Stimulated activated effector memory CD8-positive, alpha-beta T cell treated with anti-CD3 and anti-CD28 coated beads, Interleukin-12 subunit alpha, Interleukin-12 subunit beta, amount 100 ng/mL, for 72 hours (primary cell): Measurements from ENCODE around the gene ACBD3.
A peak's percentile ranks its signal among the peaks of the same experiment; 100 is the strongest.

ENCODE experiments used
- ATAC-seq: fragments of 150-1000 bp; cut with Tn5 transposase; 2 replicates; pipeline ENCODE4 v1.10.0; 2021
- DNase-seq, 2 donors: peaks; one replicate each; pipeline ENCODE4 v3.0.0; 2021 to 2022; ENCODE audit warnings: low spot score in 2 of 2
- H3K27ac Mint-ChIP-seq: one replicate; pipeline ENCODE4 v1.8.0; 2022; ENCODE audit warnings: mild to moderate bottlenecking, mixed read lengths
- H3K36me3 Mint-ChIP-seq: one replicate; pipeline ENCODE4 v1.8.0; 2022; ENCODE audit warnings: mild to moderate bottlenecking, mixed read lengths
- H3K4me1 Mint-ChIP-seq: one replicate; pipeline ENCODE4 v1.8.0; 2022; ENCODE audit warnings: mixed read lengths
- H3K4me3 Mint-ChIP-seq: one replicate; pipeline ENCODE4 v1.8.0; 2022; ENCODE audit warnings: mild to moderate bottlenecking, mixed read lengths
- H3K9me3 Mint-ChIP-seq: one replicate; pipeline ENCODE4 v1.8.0; 2022; ENCODE audit warnings: mixed read lengths

The ACBD3 gene

DNA sequence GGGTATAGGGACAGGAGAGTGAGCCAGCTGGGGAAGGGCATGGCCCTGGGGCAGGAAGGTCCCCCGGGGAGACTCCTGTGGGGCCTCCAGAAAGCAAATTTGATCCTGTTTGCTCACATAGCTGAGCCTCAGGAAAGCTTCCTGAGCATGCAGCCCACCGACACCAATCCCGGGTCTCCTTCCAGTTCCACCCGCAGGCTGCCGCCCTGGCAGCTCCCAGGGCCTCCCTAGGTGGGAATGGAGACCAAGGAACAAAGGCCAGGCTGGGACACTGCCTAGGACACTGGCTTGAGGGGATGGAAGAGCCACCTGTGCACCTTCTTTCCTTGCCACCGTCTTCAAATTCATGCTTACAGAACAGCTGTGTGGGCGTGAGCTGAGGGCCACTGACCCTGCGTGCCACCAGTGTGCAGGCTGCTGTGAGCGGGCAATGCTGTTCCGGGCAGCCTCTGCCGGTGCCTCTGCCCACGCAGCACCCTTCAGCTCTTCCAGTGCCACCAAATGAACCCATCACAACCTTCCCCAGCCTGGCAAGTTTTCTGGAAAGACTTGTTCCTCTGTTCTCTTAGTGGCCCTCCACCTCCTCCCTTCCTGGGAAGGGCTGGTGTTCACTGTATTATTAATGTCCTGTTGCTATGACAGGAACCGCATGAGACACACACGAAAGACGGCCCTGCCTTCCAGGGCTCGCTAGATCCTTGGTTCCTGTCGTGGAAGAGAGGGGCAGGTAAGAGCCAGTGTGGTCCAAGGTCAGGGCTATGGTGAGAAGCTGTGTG lies 53.6 kb downstream of the ACBD3 start:
- no peak overlapping the region for H3K4me3 Mint-ChIP-seq
- DNase-seq: no peak
- H3K36me3 Mint-ChIP-seq: peaks cover 6% of the 10 kb centered on the region
- ATAC-seq: no peak
- H3K27ac Mint-ChIP-seq: peak overlapping the region; percentile 4
- H3K4me1 Mint-ChIP-seq: no peaks in the 10 kb centered on the region
- H3K9me3 Mint-ChIP-seq: no peaks in the 10 kb centered on the region

DNA sequence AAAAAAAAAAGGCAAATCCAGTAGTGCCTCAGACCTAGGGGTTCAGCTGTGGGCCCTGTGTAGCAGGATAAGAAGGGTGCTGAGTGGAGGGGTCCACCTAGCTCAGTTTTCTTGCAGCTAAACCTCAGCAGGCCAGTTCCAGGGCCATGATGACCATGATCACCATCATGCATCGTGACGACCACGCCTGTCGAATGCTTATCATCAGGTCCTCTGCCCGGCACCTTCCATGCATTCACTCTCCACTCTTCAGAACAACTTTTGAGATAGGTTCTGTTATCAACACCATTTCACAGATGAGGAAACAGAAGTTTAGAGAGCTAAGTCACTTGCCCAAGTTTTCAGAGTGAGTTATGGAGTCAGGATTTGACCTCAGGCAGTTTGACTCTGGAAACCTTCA lies 54.9 kb downstream of the ACBD3 start:
- no peaks in the 10 kb centered on the region for H3K9me3 Mint-ChIP-seq
- H3K4me3 Mint-ChIP-seq: no peak overlapping the region
- DNase-seq (no peak), ATAC-seq (no peak)
- no peak overlapping the region for H3K27ac Mint-ChIP-seq
- H3K36me3 Mint-ChIP-seq: peaks cover 6% of the 10 kb centered on the region
- H3K4me1 Mint-ChIP-seq: peaks cover 8% of the 10 kb centered on the region

DNA sequence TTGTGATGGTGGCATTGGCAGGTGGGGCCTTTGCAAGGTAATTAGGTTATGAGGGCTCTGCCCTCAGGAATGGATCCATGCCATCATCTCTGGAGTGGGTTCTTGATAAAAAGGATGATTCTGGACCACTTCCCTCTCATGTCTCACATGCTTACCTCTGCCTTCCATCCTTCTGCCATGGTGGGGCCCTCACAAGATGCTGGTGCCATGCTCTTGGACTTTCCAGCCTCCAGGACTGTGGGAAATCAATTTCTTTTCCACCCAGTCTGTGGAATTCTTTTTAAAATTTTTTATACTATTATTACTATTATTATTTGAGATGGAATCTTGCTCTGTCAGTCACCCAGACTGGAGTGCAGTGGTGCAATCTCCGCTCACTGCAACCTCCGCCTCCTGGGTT lies 57.3 kb downstream of the ACBD3 start:
- Mint-ChIP-seq H3K9me3 (no peaks in the 10 kb centered on the region), H3K4me1 (peaks cover 17% of the 10 kb centered on the region), H3K4me3 (no peak overlapping the region), H3K36me3 (no peaks in the 10 kb centered on the region), H3K27ac (no peak overlapping the region)
- no peak for ATAC-seq
- DNase-seq: no peak

DNA sequence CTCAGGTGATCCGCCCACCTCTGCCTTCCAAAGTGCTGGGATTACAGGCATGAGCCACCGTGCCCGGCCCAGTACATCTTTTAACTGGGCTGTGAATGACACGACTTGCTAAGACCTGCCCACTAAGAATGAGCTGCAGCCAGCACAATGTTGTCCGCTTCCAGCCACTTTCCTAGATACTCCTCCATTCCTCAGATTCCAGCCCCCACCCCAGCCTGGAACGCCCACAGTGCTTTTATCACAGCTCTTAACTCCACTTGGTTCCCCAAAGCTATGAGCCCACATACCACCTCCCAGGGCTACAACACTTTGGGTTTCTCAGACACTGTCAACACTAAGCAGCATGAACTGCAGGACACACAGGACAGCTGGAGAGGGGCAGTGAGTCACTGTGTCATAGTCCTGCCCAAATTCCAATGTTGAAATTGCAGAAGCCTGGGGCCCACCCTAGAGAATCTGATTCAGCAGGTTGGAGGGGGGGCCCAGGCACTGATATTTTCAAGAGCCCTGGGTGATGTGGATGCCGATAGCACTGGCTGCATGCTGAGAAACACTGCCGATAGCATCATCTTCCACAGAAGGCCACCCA lies 58.0 kb downstream of the ACBD3 start:
- H3K9me3 Mint-ChIP-seq: no peaks in the 10 kb centered on the region
- H3K4me1 Mint-ChIP-seq: peaks cover 24% of the 10 kb centered on the region
- ATAC-seq: no peak
- H3K4me3 Mint-ChIP-seq: no peak overlapping the region
- H3K27ac Mint-ChIP-seq: peak overlapping the region; percentile 46
- DNase-seq: no peak
- peaks cover 1% of the 10 kb centered on the region for H3K36me3 Mint-ChIP-seq

DNA sequence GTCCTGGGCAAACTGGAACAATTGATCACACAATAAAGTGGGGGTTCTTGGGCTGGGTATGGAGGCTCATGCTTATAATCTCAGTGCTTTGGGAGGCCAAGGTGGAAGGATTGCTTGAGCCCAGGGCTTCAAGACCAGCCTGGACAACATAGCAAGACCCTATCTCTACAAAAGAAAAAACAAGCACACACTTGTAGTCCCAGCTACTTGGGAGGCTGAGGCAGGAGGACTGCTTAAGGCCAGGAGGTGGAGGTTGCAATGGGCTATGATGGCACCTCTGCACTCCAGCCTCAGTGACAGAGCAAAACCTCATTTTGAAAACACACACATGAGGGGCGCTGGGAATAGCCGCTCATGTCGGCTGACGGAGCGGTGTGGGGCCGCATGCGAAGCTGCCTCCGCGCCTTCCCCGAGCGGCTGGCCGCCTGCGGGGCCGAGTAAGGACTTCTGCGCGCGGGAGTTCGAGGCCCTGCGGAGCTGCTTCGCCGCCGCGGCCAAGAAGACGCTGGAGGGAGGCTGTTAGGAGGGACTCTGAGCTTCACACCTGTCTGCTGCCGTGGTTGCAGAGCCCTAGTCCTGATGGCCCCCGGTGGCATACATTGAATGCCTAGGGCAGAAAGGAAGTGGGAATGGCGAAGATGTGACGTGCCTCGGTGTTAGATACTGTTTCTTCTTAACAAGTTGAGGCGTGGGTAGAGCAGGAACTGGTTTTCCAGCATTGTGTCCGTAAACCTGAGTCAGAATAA lies 59.5 kb downstream of the ACBD3 start:
- H3K27ac Mint-ChIP-seq: no peak overlapping the region
- peaks cover 9% of the 10 kb centered on the region for H3K36me3 Mint-ChIP-seq
- peaks cover 31% of the 10 kb centered on the region for H3K4me1 Mint-ChIP-seq
- H3K4me3 Mint-ChIP-seq: peak overlapping the region; percentile 20
- no peak for DNase-seq
- no peaks in the 10 kb centered on the region for H3K9me3 Mint-ChIP-seq
- no peak for ATAC-seq

DNA sequence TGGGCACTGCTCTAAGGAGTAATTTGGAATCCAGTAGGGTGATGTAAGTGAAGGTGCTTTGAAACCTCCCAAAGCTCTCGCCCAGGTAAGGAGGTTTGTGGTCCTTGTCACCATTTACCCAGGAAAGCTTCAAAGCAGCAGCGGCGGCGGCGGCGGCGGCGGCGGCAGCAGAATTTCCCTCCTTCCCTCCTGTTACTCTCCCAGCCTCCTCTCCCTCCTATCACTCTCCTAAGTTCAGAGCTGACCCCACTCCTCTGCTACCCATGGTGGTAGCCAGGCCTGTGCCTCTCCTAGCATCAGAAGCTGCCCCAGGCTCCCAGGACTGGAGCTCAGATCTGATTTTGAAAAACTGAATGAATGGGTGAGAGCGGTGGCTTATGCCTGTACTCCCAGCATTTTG lies 60.7 kb downstream of the ACBD3 start:
- H3K4me3 Mint-ChIP-seq: no peak overlapping the region
- no peak overlapping the region for H3K27ac Mint-ChIP-seq
- H3K4me1 Mint-ChIP-seq: peaks cover 31% of the 10 kb centered on the region

DNA sequence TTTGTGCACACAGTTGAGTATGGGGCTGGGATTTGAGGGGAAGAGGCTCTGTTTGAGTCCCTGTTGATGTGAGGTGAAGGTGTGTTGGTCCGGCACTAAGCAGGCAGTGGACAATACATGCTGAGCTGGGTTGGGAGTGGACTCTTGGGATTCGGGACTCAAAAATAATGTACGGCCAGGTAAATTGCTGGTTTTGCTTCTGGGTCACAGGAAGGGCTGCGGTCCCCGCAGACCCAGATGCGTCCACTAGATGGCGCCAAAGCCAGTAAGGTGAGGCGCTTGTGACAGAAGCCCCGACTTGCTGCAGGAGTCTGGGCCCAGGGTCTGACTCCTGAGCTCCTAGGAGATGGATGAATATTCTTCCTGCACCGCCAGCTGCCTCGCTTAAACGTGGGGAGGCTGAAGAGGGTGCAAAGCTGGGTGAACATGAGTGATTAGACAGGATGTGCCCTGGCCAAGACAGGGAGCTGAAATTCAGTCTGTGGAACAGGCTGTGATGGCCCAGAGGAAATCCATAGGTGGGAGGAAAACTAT lies 61.4 kb downstream of the ACBD3 start:
- ATAC-seq (peak; percentile 52), DNase-seq (peak; percentile 94 to 96)
- Mint-ChIP-seq H3K4me3 (no peak overlapping the region), H3K36me3 (peaks cover 14% of the 10 kb centered on the region), H3K9me3 (no peaks in the 10 kb centered on the region), H3K4me1 (peaks cover 31% of the 10 kb centered on the region), H3K27ac (no peak overlapping the region)

More for the DNA sequence above, 60.7 kb downstream of the ACBD3 start:
- DNase-seq: no peak
- no peak for ATAC-seq
- Mint-ChIP-seq H3K9me3 (no peaks in the 10 kb centered on the region), H3K36me3 (peaks cover 14% of the 10 kb centered on the region)

DNA sequence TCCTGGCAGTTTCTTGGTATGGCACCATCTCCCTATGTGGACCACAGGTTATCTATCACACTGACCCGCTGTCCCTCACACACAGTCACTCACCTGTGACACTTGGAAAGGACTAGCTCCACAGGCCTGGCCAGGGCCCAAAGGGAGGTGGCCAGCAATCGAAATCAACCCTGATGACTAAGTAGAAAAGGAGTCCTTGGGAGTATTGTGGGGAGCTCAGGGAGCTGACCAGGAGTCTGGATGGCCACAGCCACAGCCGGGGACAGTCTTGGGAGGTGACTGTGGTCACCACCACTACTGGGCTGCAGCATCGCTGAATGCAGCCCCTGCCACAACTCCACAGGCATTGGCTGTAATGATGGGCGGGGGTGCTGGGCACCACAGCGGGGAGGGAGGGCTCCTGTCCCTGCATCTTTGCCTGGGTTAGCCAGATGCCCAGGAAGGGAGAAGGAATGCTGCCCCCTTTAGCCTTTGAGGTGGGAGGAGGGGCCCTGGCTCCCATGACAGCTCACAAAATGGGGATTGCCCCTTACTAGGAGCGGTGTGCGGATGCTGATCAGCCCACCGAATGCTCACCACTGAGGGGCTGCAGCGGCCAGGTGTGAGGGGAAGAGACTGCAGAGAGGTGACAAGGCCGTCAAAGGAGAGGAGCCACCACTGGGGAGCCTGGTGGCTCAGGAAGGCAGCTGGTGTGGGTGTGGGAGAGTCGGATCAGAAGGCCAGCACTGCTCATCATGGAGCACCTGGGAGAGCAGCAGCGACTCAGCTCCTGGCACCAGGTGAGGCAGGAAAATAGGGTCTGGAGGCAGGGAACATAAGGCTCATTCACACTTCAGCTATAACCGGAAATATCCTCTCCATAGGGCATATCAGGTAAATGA lies 62.7 kb downstream of the ACBD3 start:
- Mint-ChIP-seq H3K36me3 (peaks cover 14% of the 10 kb centered on the region), H3K4me1 (peaks cover 31% of the 10 kb centered on the region), H3K27ac (no peak overlapping the region), H3K4me3 (peak overlapping the region; percentile 70), H3K9me3 (no peaks in the 10 kb centered on the region)
- no peak for ATAC-seq
- DNase-seq: no peak

DNA sequence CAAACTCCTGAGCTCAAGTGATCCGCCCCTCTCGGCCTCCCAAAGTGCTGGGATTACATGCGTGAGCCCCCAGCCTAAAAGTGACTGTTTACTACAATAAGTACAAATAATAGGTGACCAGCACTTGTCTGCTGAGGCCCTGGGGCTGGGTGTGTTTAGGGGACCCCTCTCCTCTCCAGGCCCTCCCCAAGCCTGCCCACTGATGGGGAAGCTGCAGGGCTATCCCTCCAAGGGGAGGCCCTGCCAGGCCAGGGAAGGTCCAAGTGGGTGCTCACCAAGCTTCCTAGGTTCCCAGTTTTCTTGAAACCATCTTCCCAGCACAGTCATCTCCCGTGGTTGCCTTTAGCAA lies 63.4 kb downstream of the ACBD3 start:
- Mint-ChIP-seq H3K4me3 (peak overlapping the region; percentile 70), H3K36me3 (peaks cover 14% of the 10 kb centered on the region), H3K9me3 (no peaks in the 10 kb centered on the region), H3K27ac (no peak overlapping the region), H3K4me1 (peaks cover 31% of the 10 kb centered on the region)
- ATAC-seq (no peak), DNase-seq (no peak)

DNA sequence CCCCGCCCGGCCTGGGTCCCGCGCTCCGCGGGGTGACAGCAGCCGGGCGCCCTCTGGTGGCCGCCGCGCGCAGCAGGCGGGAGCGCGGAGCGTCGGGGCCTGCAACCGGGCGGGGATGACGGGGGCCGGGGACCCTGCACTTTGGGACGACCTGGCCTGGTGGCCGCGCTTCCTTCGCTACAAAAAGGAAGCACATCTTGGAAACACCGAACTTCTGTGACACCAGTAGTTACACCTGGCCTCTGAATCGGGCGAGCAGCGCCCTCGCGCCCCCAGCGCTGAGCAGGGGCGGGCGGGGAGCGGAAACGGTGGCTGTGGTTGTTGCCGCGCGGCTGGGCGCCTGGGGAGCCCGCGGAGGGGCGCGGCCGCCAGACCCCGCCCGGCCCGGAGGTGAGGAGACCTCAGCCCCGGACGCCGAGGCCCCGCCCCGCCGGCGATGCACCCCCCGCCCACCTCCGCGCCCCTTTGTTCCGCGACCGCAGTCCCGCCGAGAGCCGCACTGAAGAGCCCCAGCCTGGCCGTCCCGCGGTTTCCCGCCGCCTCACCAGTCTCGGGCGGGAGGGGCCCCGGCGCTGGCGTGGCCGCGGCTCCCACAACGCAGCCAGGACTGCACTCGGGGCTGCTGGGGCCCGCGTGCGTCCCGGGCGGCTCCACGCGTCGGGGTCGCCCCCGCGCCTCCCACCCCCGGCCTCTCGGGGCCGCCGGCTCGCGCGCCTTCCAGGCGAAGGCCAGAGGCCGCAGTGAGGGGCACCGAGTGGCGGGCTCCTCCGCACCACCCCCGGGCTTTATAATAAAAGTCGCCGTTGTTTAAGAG lies 64.7 kb downstream of the ACBD3 start:
- Mint-ChIP-seq H3K36me3 (peaks cover 14% of the 10 kb centered on the region), H3K9me3 (no peaks in the 10 kb centered on the region), H3K4me3 (peak overlapping the region; percentile 70), H3K4me1 (peaks cover 23% of the 10 kb centered on the region), H3K27ac (no peak overlapping the region)
- peak; percentile 81 for ATAC-seq
- DNase-seq: peak; percentile 87

DNA sequence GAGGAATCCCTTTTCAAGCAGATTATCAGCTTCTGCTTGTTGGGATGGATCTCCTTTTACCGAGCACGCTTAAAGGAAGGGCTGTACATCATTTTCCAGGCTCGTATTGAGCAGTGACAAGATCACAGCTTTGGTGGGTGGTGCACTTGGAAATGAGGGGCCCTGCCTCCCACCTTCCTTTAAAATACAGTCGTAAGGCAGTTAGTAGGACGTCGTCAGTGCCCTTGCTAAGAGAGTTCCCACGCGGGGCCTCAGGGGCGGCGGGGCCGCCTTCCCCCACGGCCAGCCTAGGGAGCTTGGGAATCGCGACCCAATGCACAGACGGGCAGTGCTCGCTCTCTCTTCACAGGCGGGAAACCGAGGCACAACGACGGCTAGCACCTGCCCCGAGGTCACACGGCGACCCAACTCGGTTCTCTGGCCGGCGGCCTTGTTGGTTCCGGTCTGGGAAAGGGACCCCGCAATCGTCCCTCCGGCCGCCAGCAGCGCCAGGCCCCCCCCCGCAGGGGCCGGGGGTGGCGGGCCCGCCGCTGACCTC lies 65.4 kb downstream of the ACBD3 start:
- peak overlapping the region; percentile 70 for H3K4me3 Mint-ChIP-seq
- H3K27ac Mint-ChIP-seq: no peak overlapping the region
- DNase-seq (no peak), ATAC-seq (no peak)
- peaks cover 23% of the 10 kb centered on the region for H3K4me1 Mint-ChIP-seq
- H3K9me3 Mint-ChIP-seq: no peaks in the 10 kb centered on the region
- H3K36me3 Mint-ChIP-seq: peaks cover 14% of the 10 kb centered on the region

DNA sequence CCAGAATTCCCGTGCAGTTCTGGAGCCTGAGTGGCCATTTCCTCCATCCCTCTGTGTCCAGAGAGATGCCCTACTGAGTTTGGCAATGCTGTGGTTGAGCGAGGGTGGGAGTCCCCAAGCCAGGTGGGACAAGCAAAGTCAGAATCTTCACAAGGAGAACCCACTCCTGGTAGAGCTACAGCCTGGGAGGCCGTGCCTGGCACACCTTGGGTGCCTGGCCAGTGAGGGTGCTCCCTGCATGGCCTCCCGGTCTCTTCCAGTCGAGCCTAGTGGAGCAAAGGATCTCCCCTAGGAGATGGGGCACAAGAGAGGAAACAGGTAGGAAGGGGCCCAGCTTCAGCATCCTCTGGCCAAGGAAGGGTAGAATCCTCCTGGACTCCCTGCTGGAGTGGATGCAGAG lies 66.1 kb downstream of the ACBD3 start:
- Mint-ChIP-seq H3K4me1 (peaks cover 22% of the 10 kb centered on the region), H3K36me3 (peaks cover 14% of the 10 kb centered on the region), H3K4me3 (peak overlapping the region; percentile 70), H3K9me3 (no peaks in the 10 kb centered on the region), H3K27ac (no peak overlapping the region)
- DNase-seq (no peak), ATAC-seq (no peak)

DNA sequence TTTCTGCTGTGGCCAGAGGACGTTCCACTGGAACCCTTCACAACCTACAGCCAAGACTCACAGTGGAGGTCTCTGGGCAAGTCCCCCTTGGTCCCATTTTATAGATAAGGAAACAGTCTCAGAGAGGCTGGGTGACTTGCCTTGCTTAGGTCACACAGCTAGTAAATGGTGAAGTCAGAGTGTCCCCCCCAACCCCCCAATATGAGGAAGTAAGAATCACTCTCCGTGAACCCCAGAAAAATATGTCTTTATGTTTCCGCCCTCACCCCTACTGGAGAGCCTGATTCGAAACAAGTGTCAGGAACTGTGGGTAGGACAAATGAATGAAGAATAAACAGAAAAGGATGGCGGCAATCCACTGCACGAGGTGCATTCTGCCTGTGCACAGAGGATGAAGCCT lies 67.4 kb downstream of the ACBD3 start:
- no peak overlapping the region for H3K27ac Mint-ChIP-seq
- no peak overlapping the region for H3K4me3 Mint-ChIP-seq
- ATAC-seq (no peak), DNase-seq (no peak)
- H3K36me3 Mint-ChIP-seq: peaks cover 14% of the 10 kb centered on the region
- H3K4me1 Mint-ChIP-seq: peaks cover 14% of the 10 kb centered on the region
- H3K9me3 Mint-ChIP-seq: no peaks in the 10 kb centered on the region

DNA sequence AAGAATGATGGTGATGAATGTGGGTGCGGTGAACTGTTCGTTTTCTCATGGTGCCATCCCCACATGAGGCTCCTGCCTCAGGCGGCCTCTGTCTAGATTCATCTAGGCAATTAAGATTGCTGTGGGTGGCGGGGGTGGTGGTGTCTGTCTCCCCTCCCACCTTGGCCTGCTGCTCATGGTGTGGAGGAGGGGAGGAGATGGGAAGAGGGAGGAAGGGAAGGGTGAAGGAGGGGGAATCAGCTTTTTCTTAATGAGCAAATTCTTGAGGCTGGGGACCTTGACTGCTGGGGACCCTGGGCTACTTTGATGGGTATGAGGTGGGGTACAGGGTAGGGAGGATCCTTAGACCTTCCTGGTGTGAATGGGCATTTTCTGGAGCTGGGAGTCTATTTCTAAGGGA lies 68.2 kb downstream of the ACBD3 start:
- DNase-seq (no peak), ATAC-seq (no peak)
- Mint-ChIP-seq H3K4me1 (peaks cover 6% of the 10 kb centered on the region), H3K27ac (no peak overlapping the region), H3K36me3 (peaks cover 11% of the 10 kb centered on the region), H3K4me3 (no peak overlapping the region), H3K9me3 (no peaks in the 10 kb centered on the region)
